Type B pancreatic cell (in vitro differentiated cells): ENCODE results near the gene ACER2. TPM values are rescaled to one million over a fixed set of nuclear protein-coding genes. Genes with fewer than 3 reads are reported as not detected.
"Not testable (repeated sequence)": the region's sequence is repeated elsewhere in the genome, so short reads cannot be mapped to it uniquely, and the experiment has no call there.

ENCODE experiments used
- DNase-seq: peaks from one replicate; pipeline ENCODE4 v3.0.0; 2021; ENCODE audit warnings: mixed read lengths; ENCODE audit not compliant: unreplicated experiment; ENCODE audit errors: extremely low spot score
- H3K27ac Mint-ChIP-seq: 2 replicates; pipeline ENCODE4 v1.8.0; 2021; ENCODE audit warnings: mild to moderate bottlenecking, mixed read lengths
- H3K27me3 Mint-ChIP-seq: 2 replicates; pipeline ENCODE4 v1.8.0; 2021; ENCODE audit warnings: mixed read lengths
- H3K36me3 Mint-ChIP-seq: 2 replicates; pipeline ENCODE4 v1.8.0; 2021; ENCODE audit warnings: mixed read lengths
- H3K4me1 Mint-ChIP-seq: one replicate; pipeline ENCODE4 v1.8.0; 2021; ENCODE audit warnings: mixed read lengths; ENCODE audit not compliant: unreplicated experiment
- H3K4me3 Mint-ChIP-seq: 2 replicates; pipeline ENCODE4 v1.8.0; 2021; ENCODE audit warnings: mild to moderate bottlenecking, mixed read lengths
- H3K9me3 Mint-ChIP-seq: 2 replicates; pipeline ENCODE4 v1.8.0; 2021; ENCODE audit warnings: mixed read lengths
- total RNA-seq: library from RNA; stranded (reverse); gene quantifications from 2 replicates; pipeline ENCODE4 v1.2.1, GENCODE V29; 2021; ENCODE audit warnings: low replicate concordance
- TF ChIP-seq, protein P1 (sequence below): fragments of 200-600 bp; sonication (generic); conservative IDR thresholded peaks from 2 replicates; pipeline ENCODE4 v1.5.0; 2021; ENCODE audit warnings: antibody characterized with exemption, mild to moderate bottlenecking

ACER2 gene
- total RNA-seq, 1 donor from 2014 or later, result 9.2 TPM

- Mint-ChIP-seq H3K36me3 (no peaks in the 10 kb centered on the region), H3K9me3 (peaks cover 9% of the 10 kb centered on the region), H3K4me3 (no peak overlapping the region), H3K27me3 (no peaks in the 10 kb centered on the region), H3K4me1 (no peaks in the 10 kb centered on the region), H3K27ac (peak overlapping the region; percentile 25)
- no peak for DNase-seq
- TF ChIP-seq, protein P1, sequence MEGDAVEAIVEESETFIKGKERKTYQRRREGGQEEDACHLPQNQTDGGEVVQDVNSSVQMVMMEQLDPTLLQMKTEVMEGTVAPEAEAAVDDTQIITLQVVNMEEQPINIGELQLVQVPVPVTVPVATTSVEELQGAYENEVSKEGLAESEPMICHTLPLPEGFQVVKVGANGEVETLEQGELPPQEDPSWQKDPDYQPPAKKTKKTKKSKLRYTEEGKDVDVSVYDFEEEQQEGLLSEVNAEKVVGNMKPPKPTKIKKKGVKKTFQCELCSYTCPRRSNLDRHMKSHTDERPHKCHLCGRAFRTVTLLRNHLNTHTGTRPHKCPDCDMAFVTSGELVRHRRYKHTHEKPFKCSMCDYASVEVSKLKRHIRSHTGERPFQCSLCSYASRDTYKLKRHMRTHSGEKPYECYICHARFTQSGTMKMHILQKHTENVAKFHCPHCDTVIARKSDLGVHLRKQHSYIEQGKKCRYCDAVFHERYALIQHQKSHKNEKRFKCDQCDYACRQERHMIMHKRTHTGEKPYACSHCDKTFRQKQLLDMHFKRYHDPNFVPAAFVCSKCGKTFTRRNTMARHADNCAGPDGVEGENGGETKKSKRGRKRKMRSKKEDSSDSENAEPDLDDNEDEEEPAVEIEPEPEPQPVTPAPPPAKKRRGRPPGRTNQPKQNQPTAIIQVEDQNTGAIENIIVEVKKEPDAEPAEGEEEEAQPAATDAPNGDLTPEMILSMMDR, result no peak
Measured at GRCh38 chr9:19397845-19398244, 11.0 kb upstream of the ACER2 start.

DNA sequence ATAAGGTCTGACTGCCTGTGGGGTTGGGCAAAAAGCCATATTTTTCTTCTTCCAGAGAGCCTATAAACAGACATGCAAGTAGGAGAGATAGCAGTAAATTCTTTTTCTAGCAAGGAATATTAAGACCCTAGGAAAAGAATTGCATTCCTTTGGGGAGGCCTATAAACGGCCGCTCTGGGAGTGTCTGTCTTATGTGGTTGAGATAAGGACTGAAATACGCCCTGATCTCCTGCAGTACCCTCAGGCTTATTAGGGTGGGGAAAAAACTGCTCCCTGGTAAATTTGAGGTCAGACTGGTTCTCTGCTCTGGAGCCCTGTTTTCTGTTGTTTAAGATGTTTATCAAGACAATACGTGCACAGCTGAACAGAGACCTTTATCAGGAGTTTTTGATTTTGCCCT lies 5.6 kb upstream of the ACER2 start:
- H3K27ac Mint-ChIP-seq, H3K9me3 Mint-ChIP-seq, H3K4me3 Mint-ChIP-seq, H3K27me3 Mint-ChIP-seq, H3K36me3 Mint-ChIP-seq, DNase-seq, H3K4me1 Mint-ChIP-seq: not testable (repeated sequence)

DNA sequence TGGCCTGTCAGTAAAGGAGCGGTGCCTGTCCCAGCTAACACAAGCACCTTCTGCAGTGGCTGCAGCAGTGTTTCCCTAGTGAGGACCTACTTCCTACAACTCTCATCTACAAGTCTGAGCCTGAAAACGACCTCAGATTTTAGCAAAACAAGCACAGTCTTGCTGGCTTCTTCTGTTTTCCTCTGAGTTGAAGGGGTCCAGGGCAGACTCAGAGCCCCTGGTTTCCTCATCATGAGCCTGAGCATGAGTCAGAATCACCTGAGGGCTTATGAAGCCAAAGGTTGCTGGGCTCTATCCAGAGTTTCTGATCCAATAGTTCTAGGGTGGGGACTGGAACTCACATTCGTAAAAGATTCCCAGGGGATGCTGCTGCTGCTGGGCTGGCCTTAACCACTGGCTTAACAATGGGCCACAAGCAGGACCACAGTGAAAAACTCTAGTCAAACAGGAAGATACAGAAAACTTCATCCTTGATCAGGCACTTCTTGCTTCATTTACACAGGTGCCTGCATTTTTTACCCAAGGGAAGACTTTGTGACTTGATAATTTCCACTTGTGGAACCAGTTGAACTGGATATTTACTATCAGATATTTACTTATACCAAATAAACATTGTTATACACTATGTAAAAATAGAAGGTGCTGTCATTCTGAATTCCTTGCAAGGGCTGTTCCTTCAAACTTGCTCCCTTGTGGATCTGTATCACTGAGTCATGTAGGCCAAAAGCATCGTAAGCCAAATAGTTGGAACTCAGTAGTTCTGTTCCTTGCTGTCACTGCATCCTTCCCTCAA lies 4.3 kb upstream of the ACER2 start:
- Mint-ChIP-seq H3K9me3 (peaks cover 4% of the 10 kb centered on the region), H3K36me3 (no peaks in the 10 kb centered on the region), H3K27ac (peak overlapping the region; percentile 90), H3K27me3 (no peaks in the 10 kb centered on the region), H3K4me1 (peaks cover 1% of the 10 kb centered on the region), H3K4me3 (peak overlapping the region; percentile 55)
- no peak for DNase-seq
- TF ChIP-seq, protein P1, result no peak

GRCh38 chr9:19405771-19406170 lies 3.0 kb upstream of the ACER2 start:
- TF ChIP-seq, protein P1, result no peak
- Mint-ChIP-seq H3K27me3 (no peaks in the 10 kb centered on the region), H3K4me3 (peak overlapping the region; percentile 48), H3K9me3 (peaks cover 4% of the 10 kb centered on the region), H3K27ac (peak overlapping the region; percentile 90), H3K4me1 (peaks cover 8% of the 10 kb centered on the region), H3K36me3 (no peaks in the 10 kb centered on the region)
- DNase-seq, result no peak

DNA sequence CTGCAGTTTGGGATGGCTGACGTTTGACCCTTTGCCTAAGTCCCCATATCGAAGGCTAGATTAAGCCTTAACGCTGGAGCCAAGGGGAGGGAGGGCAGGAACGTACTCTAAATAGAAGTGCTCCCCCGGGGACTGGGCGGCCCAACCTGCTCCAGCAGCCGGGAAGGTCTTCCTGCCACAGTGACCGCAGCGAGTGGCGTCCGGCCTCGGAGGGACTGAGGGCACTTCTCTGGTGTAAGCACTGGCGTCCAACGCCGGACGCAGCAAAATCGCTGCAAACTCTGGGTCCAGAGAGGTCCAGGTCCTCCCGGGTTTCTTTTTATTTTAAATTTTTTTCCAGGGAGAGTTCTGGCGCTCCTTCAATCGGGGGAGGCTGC lies 505 bp upstream of the ACER2 start:
- H3K4me1 Mint-ChIP-seq, result peaks cover 8% of the 10 kb centered on the region
- TF ChIP-seq, protein P1, result no peak
- no peak overlapping the region for H3K27ac Mint-ChIP-seq
- DNase-seq, result no peak
- no peaks in the 10 kb centered on the region for H3K36me3 Mint-ChIP-seq
- peak overlapping the region; percentile 72 for H3K4me3 Mint-ChIP-seq
- no peaks in the 10 kb centered on the region for H3K27me3 Mint-ChIP-seq
- no peaks in the 10 kb centered on the region for H3K9me3 Mint-ChIP-seq

DNA sequence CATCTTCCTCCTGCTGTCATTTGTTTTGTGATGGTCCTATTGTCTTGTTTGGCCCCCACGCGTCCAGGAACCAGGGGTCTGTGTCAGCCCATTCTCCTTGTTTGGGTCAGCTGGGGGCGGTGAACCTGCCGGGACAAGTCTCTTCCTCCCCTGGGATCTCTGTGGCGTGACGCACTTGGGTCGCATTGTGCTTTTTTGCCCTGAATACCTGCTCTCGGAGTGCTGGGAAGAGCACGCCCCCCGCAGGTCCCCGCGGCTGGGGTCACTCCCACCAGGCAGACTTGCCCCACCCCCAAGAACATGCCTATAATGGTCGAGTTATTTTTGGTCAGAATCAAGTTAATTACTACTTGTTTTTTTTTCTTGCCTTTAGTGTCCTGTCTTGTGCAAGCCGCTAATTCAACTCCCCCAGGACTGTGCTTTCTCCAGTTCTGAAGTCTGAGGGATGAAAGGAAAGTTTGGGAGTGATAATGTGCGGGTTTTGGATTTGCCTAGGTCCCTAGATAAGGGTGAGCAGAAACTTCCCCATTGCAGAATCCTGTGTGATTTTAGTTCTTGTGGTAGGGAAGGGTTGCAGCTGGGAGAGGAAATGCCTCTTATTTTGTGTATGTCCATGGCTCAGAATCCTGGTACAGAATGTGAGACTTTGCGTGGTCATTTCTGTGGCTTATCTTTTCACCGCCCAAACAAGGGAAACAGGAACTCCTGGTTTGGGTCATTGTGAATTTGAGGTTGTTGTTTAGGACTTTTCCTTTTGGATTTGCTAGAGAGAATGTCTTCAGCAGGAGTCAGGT lies 789 bp downstream of the ACER2 start:
- Mint-ChIP-seq H3K4me3 (peak overlapping the region; percentile 93), H3K27me3 (no peaks in the 10 kb centered on the region), H3K9me3 (no peaks in the 10 kb centered on the region), H3K36me3 (no peaks in the 10 kb centered on the region), H3K4me1 (peaks cover 13% of the 10 kb centered on the region), H3K27ac (peak overlapping the region; percentile 87)
- no peak for DNase-seq
- TF ChIP-seq, protein P1, result no peak
